ENCODE results near the gene ZNF215.
"Not testable (repeated sequence)": the region's sequence is repeated elsewhere in the genome, so short reads cannot be mapped to it uniquely, and the experiment has no call there.

Gene ZNF215

GRCh38 chr11:6954248-6954647 is 28.0 kb downstream of the ZNF215 start:
- not testable (repeated sequence) for H3K9ac ChIP-seq (ENCODE audit: low read depth, low read length); H3K27ac ChIP-seq (ENCODE audit: low read length); H3K4me1 ChIP-seq (ENCODE audit: insufficient read depth, low read length); H3K9me3 ChIP-seq (ENCODE audit: insufficient read depth, low read depth, low read length); H3K27me3 ChIP-seq (ENCODE audit: insufficient read depth, low read length); H3K4me3 ChIP-seq (ENCODE audit: low read length)
- H3K36me3 ChIP-seq (ENCODE audit: insufficient read depth, low read depth, low read length) = peaks cover 26% of the 10 kb centered on the region

GRCh38 chr11:6962141-6962540 is 35.9 kb downstream of the ZNF215 start:
- Histone ChIP-seq H3K4me3 (ENCODE audit: low read length) (no peak overlapping the region), H3K9ac (ENCODE audit: low read depth, low read length) (no peak overlapping the region), H3K9me3 (ENCODE audit: insufficient read depth, low read depth, low read length) (no peaks in the 10 kb centered on the region), H3K4me1 (ENCODE audit: insufficient read depth, low read length) (no peaks in the 10 kb centered on the region), H3K36me3 (ENCODE audit: insufficient read depth, low read depth, low read length) (peaks cover 6% of the 10 kb centered on the region; the same call in 1 of the 2 replicates), H3K27ac (ENCODE audit: low read length) (no peak overlapping the region), H3K27me3 (ENCODE audit: insufficient read depth, low read length) (no peaks in the 10 kb centered on the region)

- H3K27ac ChIP-seq (ENCODE audit: low read length) = no peak overlapping the region
- H3K4me3 ChIP-seq (ENCODE audit: low read length) = no peak overlapping the region
- no peak overlapping the region for H3K9ac ChIP-seq (ENCODE audit: low read depth, low read length)
- H3K4me1 ChIP-seq (ENCODE audit: insufficient read depth, low read length) = no peaks in the 10 kb centered on the region
- peaks cover under 1% of the 10 kb centered on the region; the same call in 1 of the 2 replicates for H3K36me3 ChIP-seq (ENCODE audit: insufficient read depth, low read depth, low read length)
- H3K27me3 ChIP-seq (ENCODE audit: insufficient read depth, low read length) = no peaks in the 10 kb centered on the region
- H3K9me3 ChIP-seq (ENCODE audit: insufficient read depth, low read depth, low read length) = no peaks in the 10 kb centered on the region
These were observed 36.4 kb downstream of the ZNF215 start for GRCh38 chr11:6962673-6963072.

GRCh38 chr11:6968816-6969215 is 42.6 kb downstream of the ZNF215 start:
- Histone ChIP-seq H3K27me3 (ENCODE audit: insufficient read depth, low read length) (no peaks in the 10 kb centered on the region), H3K9me3 (ENCODE audit: insufficient read depth, low read depth, low read length) (no peaks in the 10 kb centered on the region), H3K36me3 (ENCODE audit: insufficient read depth, low read depth, low read length) (no peaks in the 10 kb centered on the region), H3K27ac (ENCODE audit: low read length) (no peak overlapping the region), H3K4me1 (ENCODE audit: insufficient read depth, low read length) (no peaks in the 10 kb centered on the region), H3K9ac (ENCODE audit: low read depth, low read length) (no peak overlapping the region), H3K4me3 (ENCODE audit: low read length) (no peak overlapping the region)

DNA sequence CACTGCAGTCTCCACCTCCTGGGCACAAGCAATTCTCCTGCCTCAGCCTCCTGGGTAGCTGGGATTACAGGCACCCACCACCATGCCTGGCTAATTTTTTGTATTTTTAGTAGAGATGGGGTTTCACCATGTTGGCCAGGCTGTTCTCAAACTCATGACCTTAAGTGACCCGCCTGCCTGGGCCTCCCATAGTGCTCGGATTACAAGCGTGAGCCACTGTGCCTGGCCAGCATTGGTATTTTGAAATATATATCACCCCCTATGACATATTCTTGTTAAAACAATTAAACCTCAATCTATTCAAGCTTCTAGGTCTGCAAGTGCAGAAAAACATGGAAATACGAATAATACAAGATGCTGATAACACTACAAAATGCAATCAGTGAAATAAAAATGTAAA is 43.6 kb downstream of the ZNF215 start:
- not testable (repeated sequence) for H3K36me3 ChIP-seq (ENCODE audit: insufficient read depth, low read depth, low read length); H3K4me3 ChIP-seq (ENCODE audit: low read length); H3K27ac ChIP-seq (ENCODE audit: low read length); H3K9me3 ChIP-seq (ENCODE audit: insufficient read depth, low read depth, low read length); H3K27me3 ChIP-seq (ENCODE audit: insufficient read depth, low read length); H3K9ac ChIP-seq (ENCODE audit: low read depth, low read length); H3K4me1 ChIP-seq (ENCODE audit: insufficient read depth, low read length)

DNA sequence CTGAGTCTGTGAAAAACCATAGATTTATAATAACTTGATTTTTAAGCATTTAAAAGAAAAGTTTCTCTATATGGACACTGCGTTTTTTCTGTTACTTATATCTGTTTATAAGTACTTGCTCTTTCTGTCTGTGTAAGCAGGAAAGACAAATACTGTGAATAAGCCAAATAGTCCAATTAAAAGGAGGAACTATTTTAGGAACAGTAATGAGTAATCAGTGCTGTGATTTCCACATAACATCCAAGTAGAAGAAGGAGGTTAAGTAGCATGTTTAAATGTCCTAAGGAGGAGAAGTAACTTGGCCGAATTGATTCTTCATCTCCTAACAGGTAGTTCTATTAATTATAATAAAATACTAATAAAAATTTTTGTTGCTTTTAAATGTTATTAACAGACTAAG is 53.1 kb downstream of the ZNF215 start:
- no peaks in the 10 kb centered on the region for H3K27me3 ChIP-seq (ENCODE audit: insufficient read depth, low read length)
- no peak overlapping the region for H3K27ac ChIP-seq (ENCODE audit: low read length)
- H3K4me1 ChIP-seq (ENCODE audit: insufficient read depth, low read length) = no peaks in the 10 kb centered on the region
- H3K9ac ChIP-seq (ENCODE audit: low read depth, low read length) = no peak overlapping the region
- no peaks in the 10 kb centered on the region for H3K36me3 ChIP-seq (ENCODE audit: insufficient read depth, low read depth, low read length)
- no peak overlapping the region for H3K4me3 ChIP-seq (ENCODE audit: low read length)
- no peaks in the 10 kb centered on the region; the same call in 1 of the 2 replicates for H3K9me3 ChIP-seq (ENCODE audit: insufficient read depth, low read depth, low read length)

DNA sequence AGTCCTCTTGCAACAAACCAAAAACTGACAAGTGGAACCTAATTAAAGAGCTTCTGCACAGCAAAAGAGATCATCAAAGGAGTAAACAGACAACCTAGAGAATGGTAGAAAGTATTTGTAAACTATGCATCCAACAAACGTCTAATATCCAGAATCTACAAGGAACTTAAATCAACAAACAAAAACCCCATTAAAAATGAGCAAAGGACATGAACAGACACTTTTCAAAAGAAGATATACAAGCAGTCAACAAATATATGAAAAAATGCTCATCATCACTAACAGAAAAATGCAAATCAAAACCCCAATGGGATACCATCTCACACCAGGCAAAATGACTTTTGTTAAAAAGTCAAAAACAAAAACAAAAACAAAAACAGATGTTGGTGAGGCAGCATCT is 60.3 kb downstream of the ZNF215 start:
- Histone ChIP-seq H3K27ac (ENCODE audit: low read length) (no peak overlapping the region), H3K4me3 (ENCODE audit: low read length) (no peak overlapping the region), H3K36me3 (ENCODE audit: insufficient read depth, low read depth, low read length) (no peaks in the 10 kb centered on the region), H3K27me3 (ENCODE audit: insufficient read depth, low read length) (no peaks in the 10 kb centered on the region), H3K4me1 (ENCODE audit: insufficient read depth, low read length) (no peaks in the 10 kb centered on the region), H3K9ac (ENCODE audit: low read depth, low read length) (no peak overlapping the region), H3K9me3 (ENCODE audit: insufficient read depth, low read depth, low read length) (no peaks in the 10 kb centered on the region; the same call in 1 of the 2 replicates)

DNA sequence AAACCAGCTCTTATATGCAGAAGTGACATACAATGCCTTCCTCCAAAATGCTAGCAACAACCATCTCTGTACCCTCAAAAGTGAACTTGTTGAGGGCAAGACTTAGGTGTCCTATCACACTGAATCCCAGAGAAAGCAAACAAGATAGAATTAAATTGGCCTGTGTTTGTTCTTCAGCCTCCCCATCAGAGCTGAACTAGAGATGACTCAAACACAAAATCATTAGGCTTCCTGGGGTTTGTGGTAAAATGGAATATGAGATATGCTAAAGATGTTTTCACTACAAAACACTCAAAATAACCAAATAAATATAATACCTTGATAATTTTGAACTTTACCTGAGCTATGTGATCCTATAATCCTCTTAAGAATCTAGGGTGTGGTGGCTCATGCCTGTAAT is 62.3 kb downstream of the ZNF215 start:
- Histone ChIP-seq H3K9ac (ENCODE audit: low read depth, low read length) (no peak overlapping the region), H3K9me3 (ENCODE audit: insufficient read depth, low read depth, low read length) (no peaks in the 10 kb centered on the region; the same call in 1 of the 2 replicates), H3K27me3 (ENCODE audit: insufficient read depth, low read length) (no peaks in the 10 kb centered on the region), H3K27ac (ENCODE audit: low read length) (no peak overlapping the region), H3K36me3 (ENCODE audit: insufficient read depth, low read depth, low read length) (no peaks in the 10 kb centered on the region), H3K4me1 (ENCODE audit: insufficient read depth, low read length) (no peaks in the 10 kb centered on the region), H3K4me3 (ENCODE audit: low read length) (no peak overlapping the region)

DNA sequence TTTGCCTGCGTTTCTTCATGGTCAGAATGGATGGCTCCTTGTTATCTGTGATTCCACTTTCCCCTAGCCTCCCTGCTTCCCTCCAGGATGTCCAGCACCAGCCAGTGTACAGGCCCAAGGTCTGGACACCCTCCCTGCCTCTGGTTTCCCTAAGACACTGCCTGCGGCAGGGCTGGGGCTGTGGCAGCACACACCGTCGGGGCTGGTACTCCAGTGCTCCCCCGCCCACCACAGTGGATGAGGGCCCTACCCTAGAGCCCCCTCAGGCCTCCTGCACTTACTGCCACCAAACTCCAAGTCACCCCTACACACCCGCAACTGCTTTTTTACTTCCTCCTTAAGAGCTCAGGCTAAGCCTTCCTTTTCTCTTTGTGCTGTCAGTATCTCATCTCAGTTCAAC is 65.0 kb downstream of the ZNF215 start:
- H3K36me3 ChIP-seq (ENCODE audit: insufficient read depth, low read depth, low read length) = no peaks in the 10 kb centered on the region
- H3K9me3 ChIP-seq (ENCODE audit: insufficient read depth, low read depth, low read length) = no peaks in the 10 kb centered on the region; the same call in 1 of the 2 replicates
- H3K27me3 ChIP-seq (ENCODE audit: insufficient read depth, low read length) = no peaks in the 10 kb centered on the region
- no peak overlapping the region for H3K27ac ChIP-seq (ENCODE audit: low read length)
- no peak overlapping the region for H3K9ac ChIP-seq (ENCODE audit: low read depth, low read length)
- H3K4me1 ChIP-seq (ENCODE audit: insufficient read depth, low read length) = no peaks in the 10 kb centered on the region
- H3K4me3 ChIP-seq (ENCODE audit: low read length) = no peak overlapping the region

DNA sequence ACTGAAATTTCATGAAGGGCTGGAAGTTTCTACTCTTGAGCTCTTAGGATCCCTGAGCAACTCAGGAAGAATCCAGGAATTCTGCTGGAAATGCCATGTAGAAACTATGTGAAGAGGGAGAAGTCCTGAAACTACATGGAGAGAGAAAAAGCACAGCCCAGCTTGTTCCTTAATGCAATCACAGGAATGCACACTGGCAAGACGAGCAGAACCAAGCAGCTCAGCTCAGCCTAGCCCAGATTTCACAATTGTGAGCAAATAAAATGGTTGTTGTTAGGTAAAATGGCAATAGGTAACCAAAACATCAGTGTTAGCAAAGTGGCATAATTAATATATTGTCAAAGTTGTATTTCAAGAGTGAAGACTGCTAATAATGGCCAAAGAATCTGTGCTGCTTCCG is 65.8 kb downstream of the ZNF215 start:
- Histone ChIP-seq H3K27me3 (ENCODE audit: insufficient read depth, low read length) (no peaks in the 10 kb centered on the region), H3K4me3 (ENCODE audit: low read length) (no peak overlapping the region), H3K9ac (ENCODE audit: low read depth, low read length) (no peak overlapping the region), H3K36me3 (ENCODE audit: insufficient read depth, low read depth, low read length) (no peaks in the 10 kb centered on the region), H3K9me3 (ENCODE audit: insufficient read depth, low read depth, low read length) (no peaks in the 10 kb centered on the region; the same call in 1 of the 2 replicates), H3K27ac (ENCODE audit: low read length) (no peak overlapping the region), H3K4me1 (ENCODE audit: insufficient read depth, low read length) (no peaks in the 10 kb centered on the region)

GRCh38 chr11:6992457-6993417 is 66.5 kb downstream of the ZNF215 start:
- no peak overlapping the region for H3K27ac ChIP-seq (ENCODE audit: low read length)
- H3K4me1 ChIP-seq (ENCODE audit: insufficient read depth, low read length) = no peaks in the 10 kb centered on the region
- H3K9ac ChIP-seq (ENCODE audit: low read depth, low read length) = no peak overlapping the region
- no peaks in the 10 kb centered on the region for H3K9me3 ChIP-seq (ENCODE audit: insufficient read depth, low read depth, low read length)
- no peak overlapping the region for H3K4me3 ChIP-seq (ENCODE audit: low read length)
- no peaks in the 10 kb centered on the region for H3K36me3 ChIP-seq (ENCODE audit: insufficient read depth, low read depth, low read length)
- no peaks in the 10 kb centered on the region for H3K27me3 ChIP-seq (ENCODE audit: insufficient read depth, low read length)

DNA sequence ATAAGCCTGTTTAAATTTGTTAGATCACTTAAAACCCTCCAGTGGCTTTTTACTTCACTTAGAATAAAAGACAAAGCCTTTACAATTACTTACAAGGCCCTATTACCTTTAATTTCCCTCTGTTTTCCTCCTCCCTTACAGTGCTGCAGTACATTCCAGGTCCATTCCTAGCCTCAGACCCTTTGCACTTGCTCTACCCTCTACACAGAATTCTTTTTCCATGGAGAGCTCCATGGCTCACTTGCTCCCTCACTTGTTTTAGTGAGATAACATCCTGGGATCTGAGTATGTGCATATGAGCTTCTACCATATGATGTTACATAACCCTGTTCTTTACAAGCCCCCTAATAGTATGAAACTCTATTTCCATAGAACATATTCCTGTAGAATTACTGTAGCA is 69.5 kb downstream of the ZNF215 start:
- H3K27ac ChIP-seq (ENCODE audit: low read length) = no peak overlapping the region
- no peaks in the 10 kb centered on the region for H3K27me3 ChIP-seq (ENCODE audit: insufficient read depth, low read length)
- H3K4me1 ChIP-seq (ENCODE audit: insufficient read depth, low read length) = no peaks in the 10 kb centered on the region
- H3K4me3 ChIP-seq (ENCODE audit: low read length) = no peak overlapping the region
- peaks cover 10% of the 10 kb centered on the region; the same call in 1 of the 2 replicates for H3K36me3 ChIP-seq (ENCODE audit: insufficient read depth, low read depth, low read length)
- no peak overlapping the region for H3K9ac ChIP-seq (ENCODE audit: low read depth, low read length)
- no peaks in the 10 kb centered on the region for H3K9me3 ChIP-seq (ENCODE audit: insufficient read depth, low read depth, low read length)

Measured in iPS-20b (cell line).